ENCODE results near the gene LMBR1L. TPM values are rescaled to one million over a fixed set of nuclear protein-coding genes. Genes with fewer than 3 reads are reported as not detected.

Gene LMBR1L
- polyA plus RNA-seq, 1 donor from 2014 or later, result 344 TPM

GRCh38 chr12:49154221-49154620 lies 43.6 kb upstream of the LMBR1L start:
- H3K79me2 ChIP-seq (replicated peaks; ENCODE audit: insufficient read depth, low read length), result no peaks in the 10 kb centered on the region

GRCh38 chr12:49147384-49147783 lies 36.7 kb upstream of the LMBR1L start:
- Histone ChIP-seq H3K9me3 (ENCODE audit: low read length) (no peaks in the 10 kb centered on the region), H4K20me1 (ENCODE audit: insufficient read depth) (no peaks in the 10 kb centered on the region), H3K79me2 (replicated peaks; ENCODE audit: insufficient read depth, low read length) (no peaks in the 10 kb centered on the region), H3K36me3 (ENCODE audit: insufficient read depth, low read length) (no peaks in the 10 kb centered on the region), H3K4me2 (ENCODE audit: low read length) (no peak overlapping the region), H3K9me2 (ENCODE audit: insufficient read depth, low read length) (no peaks in the 10 kb centered on the region), H3K27me3 (ENCODE audit: insufficient read depth, low read depth, low read length) (no peaks in the 10 kb centered on the region), H3K27ac (ENCODE audit: low read length) (no peak overlapping the region), H3F3A (ENCODE audit: insufficient read depth, low read length, poor library complexity, severe bottlenecking) (no peaks in the 10 kb centered on the region), H3K9ac (ENCODE audit: low read length) (no peak overlapping the region), H3K4me3 (ENCODE audit: low read length) (no peak overlapping the region), H2AFZ (ENCODE audit: low read depth, low read length) (no peak overlapping the region)
- TF ChIP-seq REST (IDR thresholded peaks at IDR 0.05; ENCODE audit: borderline replicate concordance) (no peak), EZH2 (IDR thresholded peaks at IDR 0.05; ENCODE audit: borderline replicate concordance, insufficient read depth, low read length, poor library complexity, severe bottlenecking) (no peak), SMC3 (conservative IDR thresholded peaks at IDR 0.05; ENCODE audit: poor library complexity) (no peak), EP300 (conservative IDR thresholded peaks at IDR 0.05; ENCODE audit: poor library complexity, severe bottlenecking) (no peak)

More at GRCh38 chr12:49154221-49154620, 43.6 kb upstream of the LMBR1L start:
- Histone ChIP-seq H3K36me3 (ENCODE audit: insufficient read depth, low read length) (no peaks in the 10 kb centered on the region), H3K9me2 (ENCODE audit: insufficient read depth, low read length) (no peaks in the 10 kb centered on the region), H2AFZ (ENCODE audit: low read depth, low read length) (no peak overlapping the region), H3K9ac (ENCODE audit: low read length) (no peak overlapping the region), H4K20me1 (ENCODE audit: insufficient read depth) (no peaks in the 10 kb centered on the region), H3K9me3 (ENCODE audit: low read length) (no peaks in the 10 kb centered on the region), H3K4me2 (ENCODE audit: low read length) (no peak overlapping the region), H3F3A (ENCODE audit: insufficient read depth, low read length, poor library complexity, severe bottlenecking) (no peaks in the 10 kb centered on the region), H3K27me3 (ENCODE audit: insufficient read depth, low read depth, low read length) (no peaks in the 10 kb centered on the region), H3K27ac (ENCODE audit: low read length) (no peak overlapping the region), H3K4me3 (ENCODE audit: low read length) (no peak overlapping the region)
- TF ChIP-seq SMC3 (conservative IDR thresholded peaks at IDR 0.05; ENCODE audit: poor library complexity) (no peak), RAD21 (conservative IDR thresholded peaks at IDR 0.05) (no peak), POLR2AphosphoS5 (IDR thresholded peaks at IDR 0.05) (no peak), EZH2 (IDR thresholded peaks at IDR 0.05; ENCODE audit: borderline replicate concordance, insufficient read depth, low read length, poor library complexity, severe bottlenecking) (no peak), REST (IDR thresholded peaks at IDR 0.05; ENCODE audit: borderline replicate concordance) (no peak), TAF1 (IDR thresholded peaks at IDR 0.05; ENCODE audit: low read depth) (no peak), EP300 (conservative IDR thresholded peaks at IDR 0.05; ENCODE audit: poor library complexity, severe bottlenecking) (no peak), MXI1 (conservative IDR thresholded peaks at IDR 0.05; ENCODE audit: poor library complexity, severe bottlenecking) (no peak)
- TF ChIP-seq, protein P1, sequence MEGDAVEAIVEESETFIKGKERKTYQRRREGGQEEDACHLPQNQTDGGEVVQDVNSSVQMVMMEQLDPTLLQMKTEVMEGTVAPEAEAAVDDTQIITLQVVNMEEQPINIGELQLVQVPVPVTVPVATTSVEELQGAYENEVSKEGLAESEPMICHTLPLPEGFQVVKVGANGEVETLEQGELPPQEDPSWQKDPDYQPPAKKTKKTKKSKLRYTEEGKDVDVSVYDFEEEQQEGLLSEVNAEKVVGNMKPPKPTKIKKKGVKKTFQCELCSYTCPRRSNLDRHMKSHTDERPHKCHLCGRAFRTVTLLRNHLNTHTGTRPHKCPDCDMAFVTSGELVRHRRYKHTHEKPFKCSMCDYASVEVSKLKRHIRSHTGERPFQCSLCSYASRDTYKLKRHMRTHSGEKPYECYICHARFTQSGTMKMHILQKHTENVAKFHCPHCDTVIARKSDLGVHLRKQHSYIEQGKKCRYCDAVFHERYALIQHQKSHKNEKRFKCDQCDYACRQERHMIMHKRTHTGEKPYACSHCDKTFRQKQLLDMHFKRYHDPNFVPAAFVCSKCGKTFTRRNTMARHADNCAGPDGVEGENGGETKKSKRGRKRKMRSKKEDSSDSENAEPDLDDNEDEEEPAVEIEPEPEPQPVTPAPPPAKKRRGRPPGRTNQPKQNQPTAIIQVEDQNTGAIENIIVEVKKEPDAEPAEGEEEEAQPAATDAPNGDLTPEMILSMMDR (IDR thresholded peaks at IDR 0.05; ENCODE audit: poor library complexity, severe bottlenecking), result no peak

All from neural cell (in vitro differentiated cells).